Tibial nerve (tissue), 4 donors: ENCODE data around the gene GLYAT. TPM values are rescaled to one million over a fixed set of nuclear protein-coding genes. Genes with fewer than 3 reads are reported as not detected.

Experiments
- DNase-seq, 2 donors: peaks; one replicate each; pipeline ENCODE4 v3.0.0-alpha.2; 2019; ENCODE audit warnings: low spot score in 2 of 2
- H3K27ac ChIP-seq, 4 donors: fragments of 200-600 bp; sonication (generic) in 3 of 4; one replicate each; pipeline ENCODE4 v1.5.1; 2017 to 2019; ENCODE audit warnings: mild to moderate bottlenecking in 1 of 4
- H3K27me3 ChIP-seq, 2 donors: fragments of 200-600 bp; sonication (generic) in 1 of 2; one replicate each; pipeline versions ENCODE4 v1.5.1 to v1.6.0; 2017 to 2019
- H3K36me3 ChIP-seq, 3 donors: fragments of 200-600 bp; sonication (generic); one replicate each; pipeline ENCODE4 v1.5.1; 2018 to 2019
- H3K4me1 ChIP-seq, 4 donors: fragments of 200-600 bp; sonication (generic) in 3 of 4; one replicate each; pipeline ENCODE4 v1.5.1; 2017 to 2019
- H3K4me3 ChIP-seq, 4 donors: fragments of 200-600 bp; sonication (generic) in 3 of 4; one replicate each; pipeline ENCODE4 v1.5.1; 2017 to 2019; ENCODE audit warnings: mild to moderate bottlenecking in 1 of 4, moderate library complexity in 1 of 4
- H3K9me3 ChIP-seq, 4 donors: fragments of 200-600 bp; sonication (generic) in 3 of 4; one replicate each; pipeline ENCODE4 v1.5.1; 2017 to 2019
- EP300 ChIP-seq, 2 donors: sonication (generic); formaldehyde crosslinking; IDR thresholded peaks; one replicate each; pipeline ENCODE4 v1.6.1; 2017; ENCODE audit warnings: antibody characterized with exemption in 2 of 2, mild to moderate bottlenecking in 1 of 2
- POLR2A ChIP-seq, 2 donors: fragments of 450-650 bp; IDR thresholded peaks; one replicate each; pipeline ENCODE4 v1.6.1; 2017; ENCODE audit warnings: antibody characterized with exemption in 2 of 2, mild to moderate bottlenecking in 2 of 2, moderate library complexity in 2 of 2
- WGBS, 2 donors: methylation state at CpG; one replicate each; pipeline ENCODE4 v1.1.5; 2018; 5-methylcytosine and 5-hydroxymethylcytosine counted together
- total RNA-seq, 4 donors: library from RNA; depleted of rRNA; stranded (reverse); fragments of >200 nt; gene quantifications; one replicate each; pipeline ENCODE4 v1.1.0, GENCODE V29; 2016
- TF ChIP-seq, protein P1 (sequence below), 5 experiments: fragments of 200-600 bp in 3 of 5; fragments of 450-650 bp in 2 of 5; sonication (generic) in 3 of 5; IDR thresholded peaks; one replicate each; pipeline ENCODE4 v1.5.1; 2016 to 2019; ENCODE audit warnings: antibody characterized with exemption in 5 of 5, mild to moderate bottlenecking in 3 of 5, moderate library complexity in 2 of 5

Gene GLYAT
- total RNA-seq, 4 donors from 2014 or later, result 0.66 to 1.7 TPM; not detected in 2

DNA sequence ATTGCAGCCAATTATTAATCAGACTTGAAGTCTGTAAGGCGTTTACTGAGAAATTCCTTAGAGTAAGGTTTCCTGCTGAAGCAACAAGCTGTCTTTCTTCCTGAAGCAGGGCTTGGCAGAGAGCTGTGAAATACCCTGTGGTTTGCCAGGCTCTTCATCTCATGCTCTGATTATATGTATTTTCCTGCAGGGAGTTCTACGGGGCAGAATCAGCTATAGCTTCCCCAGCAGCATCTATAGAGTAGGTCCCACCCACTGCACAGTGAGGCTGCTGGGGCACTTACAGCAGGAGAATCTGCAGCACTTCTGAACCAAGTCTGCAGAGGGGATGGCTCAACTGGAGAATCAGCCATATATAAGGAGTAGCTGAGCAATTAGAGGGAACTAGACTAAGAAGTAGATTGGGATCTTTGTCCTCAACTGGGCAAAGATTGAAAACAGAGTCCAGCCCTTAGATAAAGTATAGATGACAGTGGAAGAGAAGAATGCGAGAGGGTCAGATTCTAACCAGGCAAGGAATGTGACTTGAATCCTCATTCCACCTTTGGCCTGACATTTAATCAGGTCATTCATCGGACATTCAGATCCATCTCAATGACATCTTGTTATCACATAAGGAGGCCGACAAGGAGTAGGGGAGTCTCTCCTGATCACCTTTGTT, 71.7 kb downstream of the GLYAT start:
- H3K4me1 ChIP-seq, result no peaks in the 10 kb centered on the region
- no peaks in the 10 kb centered on the region for H3K36me3 ChIP-seq
- no peak overlapping the region for H3K4me3 ChIP-seq
- no peak overlapping the region for H3K27ac ChIP-seq
- peaks cover 0 to 8% of the 10 kb centered on the region in 2 donors for H3K27me3 ChIP-seq
- WGBS, 2 donors, result 58 to 66% methylated on average over 5 of the region's 5 CpGs
- DNase-seq, result no peak
- H3K9me3 ChIP-seq, result no peaks in the 10 kb centered on the region
- TF ChIP-seq, protein P1, sequence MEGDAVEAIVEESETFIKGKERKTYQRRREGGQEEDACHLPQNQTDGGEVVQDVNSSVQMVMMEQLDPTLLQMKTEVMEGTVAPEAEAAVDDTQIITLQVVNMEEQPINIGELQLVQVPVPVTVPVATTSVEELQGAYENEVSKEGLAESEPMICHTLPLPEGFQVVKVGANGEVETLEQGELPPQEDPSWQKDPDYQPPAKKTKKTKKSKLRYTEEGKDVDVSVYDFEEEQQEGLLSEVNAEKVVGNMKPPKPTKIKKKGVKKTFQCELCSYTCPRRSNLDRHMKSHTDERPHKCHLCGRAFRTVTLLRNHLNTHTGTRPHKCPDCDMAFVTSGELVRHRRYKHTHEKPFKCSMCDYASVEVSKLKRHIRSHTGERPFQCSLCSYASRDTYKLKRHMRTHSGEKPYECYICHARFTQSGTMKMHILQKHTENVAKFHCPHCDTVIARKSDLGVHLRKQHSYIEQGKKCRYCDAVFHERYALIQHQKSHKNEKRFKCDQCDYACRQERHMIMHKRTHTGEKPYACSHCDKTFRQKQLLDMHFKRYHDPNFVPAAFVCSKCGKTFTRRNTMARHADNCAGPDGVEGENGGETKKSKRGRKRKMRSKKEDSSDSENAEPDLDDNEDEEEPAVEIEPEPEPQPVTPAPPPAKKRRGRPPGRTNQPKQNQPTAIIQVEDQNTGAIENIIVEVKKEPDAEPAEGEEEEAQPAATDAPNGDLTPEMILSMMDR (IDR thresholded peaks at IDR 0.05), result no peak
- TF ChIP-seq EP300 (IDR thresholded peaks at IDR 0.05) (no peak), POLR2A (IDR thresholded peaks at IDR 0.05) (no peak)

DNA sequence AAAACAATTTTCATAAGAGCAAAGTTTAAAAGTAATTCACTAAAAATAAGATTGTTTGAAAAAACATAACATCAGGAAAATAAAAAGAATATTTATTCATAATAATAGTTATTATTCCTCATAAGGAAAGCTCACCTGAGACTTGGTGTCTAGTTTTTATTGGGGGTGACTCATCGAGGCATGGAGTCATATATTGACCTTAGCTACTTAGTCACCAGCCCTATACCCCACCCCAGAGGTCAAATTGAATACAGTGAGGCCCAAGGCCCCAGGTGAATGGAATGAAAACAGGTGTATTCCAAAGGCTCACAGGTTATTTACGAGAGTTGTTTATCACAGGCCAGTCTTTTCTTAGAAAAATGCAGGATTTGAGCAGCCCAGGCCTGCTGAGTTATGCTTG, 72.3 kb downstream of the GLYAT start:
- 32 to 72% methylated on average over 2 of the region's 2 CpGs for WGBS, 2 donors
- no peaks in the 10 kb centered on the region for H3K4me1 ChIP-seq
- H3K4me3 ChIP-seq, result no peak overlapping the region
- no peaks in the 10 kb centered on the region for H3K9me3 ChIP-seq
- no peak for TF ChIP-seq POLR2A (IDR thresholded peaks at IDR 0.05)
- TF ChIP-seq EP300 (IDR thresholded peaks at IDR 0.05), result no peak
- TF ChIP-seq, protein P1 (IDR thresholded peaks at IDR 0.05), result no peak
- no peaks in the 10 kb centered on the region for H3K36me3 ChIP-seq
- peaks cover 0 to 8% of the 10 kb centered on the region in 2 donors for H3K27me3 ChIP-seq
- no peak for DNase-seq
- H3K27ac ChIP-seq, result no peak overlapping the region

Other genes with a start within 250 kb of the GLYAT start
- gene OR5B21, start 223.8 kb downstream of the GLYAT start, total RNA-seq, result not detected
- 10 to 100 TPM; 10.3 to 13.2 (median 11.9) TPM for gene LPXN, start 156.1 kb downstream of the GLYAT start, total RNA-seq
- 10 to 100 TPM; 45.0 to 47.7 (median 47.2) TPM for gene ZFP91, start 152.9 kb downstream of the GLYAT start, total RNA-seq
- gene CNTF, start 109.3 kb downstream of the GLYAT start, total RNA-seq, result 100 to 1,000 TPM in 3 of 4 donors, 10 to 100 TPM in 1; 53.7 to 342 (median 305) TPM
- gene GLYATL2, start 112.8 kb upstream of the GLYAT start, total RNA-seq, result 1 to 10 TPM in 1 of 4 donors, not detected in 3; 3.3 TPM
- not detected for gene GLYATL1, start 207.5 kb upstream of the GLYAT start, total RNA-seq